ENCODE measurements around the gene SGCA. TPM values are rescaled to one million over a fixed set of nuclear protein-coding genes. Genes with fewer than 3 reads are reported as not detected.

Gene SGCA
- total RNA-seq, 1 donor from 2014 or later, result not detected

- no peak for DNase-seq (ENCODE audit: low spot score)
- H3K4me1 Mint-ChIP-seq (ENCODE audit: unreplicated experiment), result peaks cover 65% of the 10 kb centered on the region
- no peaks in the 10 kb centered on the region for H3K9me3 Mint-ChIP-seq (ENCODE audit: unreplicated experiment)
- peak overlapping the region; percentile 3 for H3K27ac Mint-ChIP-seq (ENCODE audit: unreplicated experiment)
- TF ChIP-seq CTCF (IDR thresholded peaks at IDR 0.05; ENCODE audit: unreplicated experiment), result no peak
- peak overlapping the region; percentile 91 for H3K4me3 Mint-ChIP-seq (ENCODE audit: unreplicated experiment)
- peaks cover 36% of the 10 kb centered on the region for H3K36me3 Mint-ChIP-seq (ENCODE audit: low read depth, unreplicated experiment)
- peaks cover 23% of the 10 kb centered on the region for H3K27me3 Mint-ChIP-seq (ENCODE audit: unreplicated experiment)
These were observed 19.4 kb upstream of the SGCA start for GRCh38 chr17:50146230-50146926.

GRCh38 chr17:50146927-50147665 lies 18.7 kb upstream of the SGCA start:
- Mint-ChIP-seq H3K9me3 (ENCODE audit: unreplicated experiment) (no peaks in the 10 kb centered on the region), H3K4me1 (ENCODE audit: unreplicated experiment) (peaks cover 58% of the 10 kb centered on the region), H3K27ac (ENCODE audit: unreplicated experiment) (peak overlapping the region; percentile 88), H3K36me3 (ENCODE audit: low read depth, unreplicated experiment) (peaks cover 30% of the 10 kb centered on the region), H3K27me3 (ENCODE audit: unreplicated experiment) (peaks cover 23% of the 10 kb centered on the region), H3K4me3 (ENCODE audit: unreplicated experiment) (peak overlapping the region; percentile 91)
- no peak for DNase-seq (ENCODE audit: low spot score)
- TF ChIP-seq CTCF (IDR thresholded peaks at IDR 0.05; ENCODE audit: unreplicated experiment), result no peak

GRCh38 chr17:50147841-50148225 lies 18.0 kb upstream of the SGCA start:
- no peak for DNase-seq (ENCODE audit: low spot score)
- H3K27ac Mint-ChIP-seq (ENCODE audit: unreplicated experiment), result peak overlapping the region; percentile 88
- peaks cover 57% of the 10 kb centered on the region for H3K4me1 Mint-ChIP-seq (ENCODE audit: unreplicated experiment)
- TF ChIP-seq CTCF (IDR thresholded peaks at IDR 0.05; ENCODE audit: unreplicated experiment), result no peak
- no peaks in the 10 kb centered on the region for H3K9me3 Mint-ChIP-seq (ENCODE audit: unreplicated experiment)
- H3K4me3 Mint-ChIP-seq (ENCODE audit: unreplicated experiment), result peak overlapping the region; percentile 91
- peaks cover 23% of the 10 kb centered on the region for H3K27me3 Mint-ChIP-seq (ENCODE audit: unreplicated experiment)
- H3K36me3 Mint-ChIP-seq (ENCODE audit: low read depth, unreplicated experiment), result peaks cover 24% of the 10 kb centered on the region

- no peak overlapping the region for H3K27ac Mint-ChIP-seq (ENCODE audit: unreplicated experiment)
These were observed 17.3 kb upstream of the SGCA start for GRCh38 chr17:50148226-50149090.

More at GRCh38 chr17:50148226-50149090, 17.3 kb upstream of the SGCA start:
- Mint-ChIP-seq H3K27me3 (ENCODE audit: unreplicated experiment) (peaks cover 20% of the 10 kb centered on the region), H3K9me3 (ENCODE audit: unreplicated experiment) (no peaks in the 10 kb centered on the region), H3K4me3 (ENCODE audit: unreplicated experiment) (peak overlapping the region; percentile 91), H3K4me1 (ENCODE audit: unreplicated experiment) (peaks cover 51% of the 10 kb centered on the region), H3K36me3 (ENCODE audit: low read depth, unreplicated experiment) (peaks cover 18% of the 10 kb centered on the region)
- DNase-seq (ENCODE audit: low spot score), result peak; percentile 33
- no peak for TF ChIP-seq CTCF (IDR thresholded peaks at IDR 0.05; ENCODE audit: unreplicated experiment)
